NCI-H2227 treated with DMSO at 0.1 percent for 48 hours (cell line): ENCODE measurements around the gene SNPH.
"Not testable (repeated sequence)": the region's sequence is repeated elsewhere in the genome, so short reads cannot be mapped to it uniquely, and the experiment has no call there.

ENCODE experiments used
- DNase-seq: peaks from one replicate; lab custom pipeline; 2025; lab: John Stamatoyannopoulos, UW

The SNPH gene

GRCh38 chr20:1341561-1342265, 75.6 kb downstream of the SNPH start:
- DNase-seq, result no peak

- DNase-seq, result not testable (repeated sequence)
Measured at GRCh38 chr20:1343446-1344124, 77.5 kb downstream of the SNPH start.

DNA sequence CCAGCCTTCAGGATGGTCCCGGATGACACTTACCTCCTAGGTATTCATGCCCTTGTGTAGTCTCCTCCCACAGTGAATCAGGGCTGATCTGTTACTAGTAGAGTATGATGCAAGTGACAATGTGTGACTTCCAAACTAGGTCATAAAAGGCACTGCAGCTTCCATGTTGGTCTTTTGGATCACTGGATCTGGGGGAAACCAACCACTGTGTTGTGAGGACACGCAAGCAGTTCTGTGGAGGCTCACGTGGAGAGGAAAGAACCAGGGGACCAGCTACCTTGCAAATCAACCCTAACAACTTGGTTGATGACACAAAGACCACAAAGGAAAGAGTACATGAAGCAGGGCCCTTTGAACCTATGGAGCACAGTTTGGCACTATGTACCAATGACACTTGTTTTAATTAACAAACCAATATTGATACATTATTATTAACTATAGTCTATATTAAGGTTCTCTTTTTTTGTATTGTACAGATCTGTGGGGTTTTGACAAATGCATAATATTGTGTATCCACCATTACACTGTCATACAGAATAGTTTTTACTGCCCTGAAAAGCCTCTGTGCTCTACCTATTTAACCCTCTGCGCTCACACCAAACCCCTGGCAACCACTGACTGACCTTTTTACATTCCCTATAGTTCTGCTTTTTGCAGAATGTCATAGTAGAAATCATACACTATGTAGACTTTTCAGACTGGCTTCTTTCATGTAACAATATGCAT, 79.1 kb downstream of the SNPH start:
- DNase-seq, result no peak

DNA sequence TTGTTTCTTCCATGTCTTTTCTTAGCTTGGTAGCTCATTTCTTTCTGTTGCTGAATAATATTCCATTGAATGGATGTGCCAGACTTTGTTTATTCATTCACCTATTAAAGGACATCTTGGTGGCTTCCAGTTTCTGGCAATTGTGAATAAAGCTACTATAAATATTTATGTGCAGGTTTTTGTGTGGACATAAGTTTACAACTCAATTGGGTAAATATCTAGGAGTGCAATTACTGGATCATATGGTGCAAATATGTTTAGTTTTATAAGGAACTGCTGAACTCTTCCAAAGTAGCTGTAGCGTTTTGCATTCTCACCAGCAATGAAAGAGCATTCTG, 79.6 kb downstream of the SNPH start:
- DNase-seq, result no peak

GRCh38 chr20:1346315-1346969, 80.3 kb downstream of the SNPH start:
- no peak for DNase-seq

- DNase-seq, result no peak
Measured at GRCh38 chr20:1353956-1354355, 87.9 kb downstream of the SNPH start.

- DNase-seq, result no peak
Measured at GRCh38 chr20:1357921-1358671, 92.0 kb downstream of the SNPH start.
